ENCODE results near the gene TMIGD2.

DNA sequence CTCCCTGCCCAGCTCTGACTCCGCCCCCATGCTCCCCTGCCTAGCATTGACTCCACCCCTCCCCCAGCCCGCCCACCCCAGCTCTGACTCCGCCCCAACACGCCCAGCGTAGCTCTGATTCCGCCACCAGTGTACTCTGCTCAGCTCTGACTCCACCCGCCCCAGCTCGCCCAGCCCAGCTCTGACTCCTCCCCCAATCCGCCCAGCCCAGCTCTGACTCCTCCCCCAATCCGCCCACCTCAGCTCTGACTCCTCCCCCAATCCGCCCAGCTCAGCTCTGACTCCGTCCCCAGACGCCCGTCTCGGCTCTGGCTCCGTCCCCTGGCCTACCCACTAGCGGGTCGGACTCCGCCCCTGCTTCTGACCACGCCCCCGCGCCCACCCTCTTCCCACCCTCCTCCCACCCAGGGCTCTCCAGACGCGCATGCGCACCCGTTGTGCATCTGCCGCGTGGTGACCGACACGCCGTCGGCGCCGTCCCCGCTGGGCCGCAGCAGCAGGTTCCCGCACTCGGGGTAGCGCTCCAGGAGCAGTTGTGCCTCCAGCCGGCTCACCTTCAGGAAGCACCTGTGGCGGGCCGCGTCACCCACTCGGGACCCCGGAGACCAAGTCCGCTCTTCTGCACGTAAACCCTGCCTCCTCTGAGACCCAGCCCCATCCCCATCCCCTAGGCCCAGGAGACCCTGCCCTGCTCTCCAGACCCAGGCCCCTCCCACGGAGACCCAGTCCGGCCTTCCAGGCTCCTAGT, 26.2 kb upstream of the TMIGD2 start:
- TF ChIP-seq, protein P1, sequence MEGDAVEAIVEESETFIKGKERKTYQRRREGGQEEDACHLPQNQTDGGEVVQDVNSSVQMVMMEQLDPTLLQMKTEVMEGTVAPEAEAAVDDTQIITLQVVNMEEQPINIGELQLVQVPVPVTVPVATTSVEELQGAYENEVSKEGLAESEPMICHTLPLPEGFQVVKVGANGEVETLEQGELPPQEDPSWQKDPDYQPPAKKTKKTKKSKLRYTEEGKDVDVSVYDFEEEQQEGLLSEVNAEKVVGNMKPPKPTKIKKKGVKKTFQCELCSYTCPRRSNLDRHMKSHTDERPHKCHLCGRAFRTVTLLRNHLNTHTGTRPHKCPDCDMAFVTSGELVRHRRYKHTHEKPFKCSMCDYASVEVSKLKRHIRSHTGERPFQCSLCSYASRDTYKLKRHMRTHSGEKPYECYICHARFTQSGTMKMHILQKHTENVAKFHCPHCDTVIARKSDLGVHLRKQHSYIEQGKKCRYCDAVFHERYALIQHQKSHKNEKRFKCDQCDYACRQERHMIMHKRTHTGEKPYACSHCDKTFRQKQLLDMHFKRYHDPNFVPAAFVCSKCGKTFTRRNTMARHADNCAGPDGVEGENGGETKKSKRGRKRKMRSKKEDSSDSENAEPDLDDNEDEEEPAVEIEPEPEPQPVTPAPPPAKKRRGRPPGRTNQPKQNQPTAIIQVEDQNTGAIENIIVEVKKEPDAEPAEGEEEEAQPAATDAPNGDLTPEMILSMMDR (conservative IDR thresholded peaks at IDR 0.05; ENCODE audit: low read depth, low read length): 0 out of 2 replicates have a peak, but pooled peaks have one; percentile 31
- TF ChIP-seq MAFK (IDR thresholded peaks at IDR 0.05; ENCODE audit: low read depth, low read length): no peak
- peak; percentile 9; the same call in 1 of the 2 replicates for TF ChIP-seq MAZ (IDR thresholded peaks at IDR 0.05; ENCODE audit: borderline replicate concordance, low read depth, low read length)
- no peak for TF ChIP-seq MXI1 (IDR thresholded peaks at IDR 0.05; ENCODE audit: borderline replicate concordance, low read depth, low read length)
- TF ChIP-seq POLR2A (IDR thresholded peaks at IDR 0.05; ENCODE audit: low read depth, low read length): no peak
- no peak for TF ChIP-seq NFE2L2 (IDR thresholded peaks at IDR 0.05; ENCODE audit: low read depth, low read length)
- TF ChIP-seq BHLHE40 (IDR thresholded peaks at IDR 0.05; ENCODE audit: low read depth, low read length): no peak
- TF ChIP-seq RAD21 (IDR thresholded peaks at IDR 0.05; ENCODE audit: low read length): no peak
- no peak for TF ChIP-seq SMC3 (IDR thresholded peaks at IDR 0.05; ENCODE audit: low read depth, low read length)
